HL-60/S4 treated with retinoic acid at 250 ng/mL for 4 days and 3 days (cell line): ENCODE data around the gene KRTAP10-3.
"Not testable (repeated sequence)": the region's sequence is repeated elsewhere in the genome, so short reads cannot be mapped to it uniquely, and the experiment has no call there.

ENCODE experiments used
- in situ Hi-C: fragments of 300-500 bp; cut with MboI; formaldehyde crosslinking; loops from 2 replicates; pipeline ENCODE4 v1.7.0; 2022; ENCODE audit warnings: low sequenced_read_pairs

Gene KRTAP10-3, protein sequence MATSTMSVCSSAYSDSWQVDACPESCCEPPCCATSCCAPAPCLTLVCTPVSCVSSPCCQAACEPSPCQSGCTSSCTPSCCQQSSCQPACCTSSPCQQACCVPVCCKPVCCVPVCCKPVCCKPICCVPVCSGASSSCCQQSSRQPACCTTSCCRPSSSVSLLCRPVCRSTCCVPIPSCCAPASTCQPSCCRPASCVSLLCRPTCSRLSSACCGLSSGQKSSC

DNA sequence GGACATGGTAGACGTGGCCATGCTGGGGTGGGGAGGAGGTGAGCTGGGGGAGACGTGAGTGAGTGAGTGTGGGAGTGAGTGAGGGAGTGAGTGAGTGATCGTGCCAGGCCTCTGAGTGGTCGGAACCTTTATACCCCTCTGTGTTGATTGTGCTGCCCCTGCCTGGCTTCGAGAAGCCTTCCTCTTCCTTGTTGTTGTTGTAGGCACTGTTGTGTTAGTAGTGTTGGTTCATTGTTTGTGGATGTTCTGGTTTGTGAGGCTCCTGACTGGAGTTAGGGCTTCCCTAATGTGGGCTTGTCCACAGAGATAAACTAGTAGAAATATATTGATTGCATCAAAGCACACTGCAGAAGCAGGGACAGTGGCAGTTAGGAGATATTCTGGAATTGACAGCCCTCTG is at the start of gene KRTAP10-3:
TSS of gene KRTAP10-3 (minus strand) at position 101 of the 400 bp plus-strand sequence. CDS start at position 21, 80 bp downstream.
- in situ Hi-C loops: no loop called here

DNA sequence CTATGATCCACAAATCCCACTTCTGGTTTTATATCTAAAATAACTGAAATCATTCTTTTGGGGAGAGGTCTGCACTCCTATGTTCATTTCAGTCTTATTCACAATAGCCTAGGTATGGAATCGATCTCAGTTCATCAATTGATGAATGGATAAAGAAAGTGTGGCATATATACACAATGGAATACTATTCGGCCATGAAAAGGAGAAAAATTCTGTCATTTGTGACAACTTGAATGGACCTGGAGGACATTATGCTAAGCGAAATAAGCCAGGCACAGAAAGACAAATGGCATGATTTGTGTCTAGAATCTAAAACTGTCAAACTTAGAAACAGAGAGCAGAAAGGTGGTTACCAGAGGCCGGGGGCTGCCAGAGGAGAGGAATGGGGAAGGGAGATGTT is 47.9 kb upstream of the KRTAP10-3 start:
- in situ Hi-C loops: no loop called here

GRCh38 chr21:44603911-44604310 is 45.3 kb upstream of the KRTAP10-3 start:
- in situ Hi-C loops: no loop called here

DNA sequence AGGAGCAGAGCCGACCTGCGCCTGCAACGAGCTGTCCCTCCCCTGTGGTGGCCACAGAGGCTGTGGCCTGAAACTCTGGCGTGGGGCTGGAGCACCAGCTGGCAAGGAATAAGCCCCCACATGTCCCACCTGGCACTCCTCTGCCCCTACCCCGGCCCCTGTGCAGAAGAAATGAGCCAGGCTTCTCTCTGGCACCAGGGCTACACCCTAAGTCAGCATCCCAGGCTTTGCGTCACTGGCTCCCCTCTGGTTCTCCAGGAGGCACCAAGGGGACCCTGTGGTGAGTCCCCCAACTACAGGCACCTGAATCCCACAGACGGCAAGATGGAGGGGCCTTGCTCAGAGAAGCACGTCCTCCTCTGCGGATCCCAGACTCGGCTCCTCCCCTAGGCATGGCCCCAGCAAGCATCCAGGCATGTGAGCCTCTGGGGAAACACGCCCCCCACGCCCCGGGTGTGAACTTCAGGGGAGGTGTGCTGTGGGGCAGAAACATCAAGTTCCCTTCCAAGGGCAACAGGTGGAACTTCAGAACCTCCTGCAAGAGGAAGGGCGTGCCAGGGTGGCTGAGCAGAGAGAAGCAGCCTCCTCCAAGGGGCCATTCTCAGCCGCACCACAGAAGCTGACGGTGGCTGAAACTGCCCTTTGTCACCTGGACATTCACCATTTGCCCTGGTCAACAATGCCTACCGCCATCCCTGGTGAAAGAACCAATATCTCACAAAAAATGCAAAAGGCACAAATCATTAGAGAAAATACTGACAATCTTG is 44.7 kb upstream of the KRTAP10-3 start:
- in situ Hi-C loops: no loop called here

DNA sequence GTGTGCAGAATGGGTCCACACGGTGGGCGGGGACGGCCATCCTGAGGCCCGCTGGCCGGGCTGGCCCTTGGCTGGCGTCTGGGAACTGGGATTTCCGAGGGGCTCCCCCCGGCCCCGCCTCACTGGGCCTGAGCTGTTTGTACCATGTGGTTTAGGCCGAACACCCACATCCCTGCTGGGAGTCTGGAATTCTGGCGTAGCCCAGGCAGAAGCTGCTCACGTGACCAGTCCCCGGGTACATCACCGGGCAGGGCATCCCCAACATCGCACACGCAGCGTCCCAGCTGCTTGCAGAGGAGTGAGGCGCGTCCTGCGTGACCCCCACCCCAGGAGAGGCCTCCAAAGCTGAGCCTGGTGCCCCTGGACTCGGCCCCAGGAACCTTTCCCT is 43.9 kb upstream of the KRTAP10-3 start:
- in situ Hi-C loops: no loop called here

DNA sequence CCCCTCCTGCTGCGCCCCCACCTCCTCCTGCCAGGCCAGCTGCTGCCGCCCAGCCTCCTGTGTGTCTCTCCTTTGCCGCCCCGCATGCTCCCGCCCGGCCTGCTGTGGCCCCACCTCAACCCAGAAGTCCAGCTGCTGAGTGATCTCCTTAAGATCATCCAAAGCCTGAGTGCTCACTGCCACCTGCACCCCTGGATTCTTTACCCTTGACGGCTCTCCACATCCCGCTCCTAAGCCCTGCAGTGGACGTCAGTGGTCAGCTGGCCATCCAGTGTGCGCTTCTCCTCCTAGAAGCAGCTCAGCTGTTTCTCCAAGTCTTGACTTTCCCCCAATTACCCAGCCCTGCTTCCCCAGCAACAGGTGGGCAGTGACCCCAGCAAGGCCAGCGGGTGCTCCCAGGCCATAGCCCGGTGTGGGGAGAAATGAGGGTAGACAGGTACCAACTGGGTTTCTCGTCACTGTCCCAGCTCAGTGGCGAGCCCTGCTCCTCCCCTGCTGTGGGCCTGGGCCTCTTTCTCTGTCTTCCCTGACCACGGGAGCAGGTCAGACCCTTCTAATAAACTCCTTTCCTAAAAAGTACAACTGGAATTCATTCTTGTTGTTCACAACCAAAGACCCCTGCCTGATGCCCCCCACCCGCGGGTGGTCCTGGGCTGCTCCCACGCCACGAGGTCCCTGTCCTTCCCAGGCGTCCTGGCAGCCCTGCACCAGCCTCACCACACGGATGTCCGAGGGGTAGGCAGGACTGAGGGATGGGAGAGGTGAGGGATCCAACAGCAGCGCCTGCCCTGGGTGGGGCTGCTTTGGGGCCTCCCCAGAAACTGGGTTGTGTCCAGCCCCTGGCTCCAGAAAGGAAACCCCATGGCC is 43.2 kb upstream of the KRTAP10-3 start:
- in situ Hi-C loops: no loop called here

- in situ Hi-C loops: not testable (repeated sequence)
These were observed 42.5 kb upstream of the KRTAP10-3 start for GRCh38 chr21:44601091-44601490.

DNA sequence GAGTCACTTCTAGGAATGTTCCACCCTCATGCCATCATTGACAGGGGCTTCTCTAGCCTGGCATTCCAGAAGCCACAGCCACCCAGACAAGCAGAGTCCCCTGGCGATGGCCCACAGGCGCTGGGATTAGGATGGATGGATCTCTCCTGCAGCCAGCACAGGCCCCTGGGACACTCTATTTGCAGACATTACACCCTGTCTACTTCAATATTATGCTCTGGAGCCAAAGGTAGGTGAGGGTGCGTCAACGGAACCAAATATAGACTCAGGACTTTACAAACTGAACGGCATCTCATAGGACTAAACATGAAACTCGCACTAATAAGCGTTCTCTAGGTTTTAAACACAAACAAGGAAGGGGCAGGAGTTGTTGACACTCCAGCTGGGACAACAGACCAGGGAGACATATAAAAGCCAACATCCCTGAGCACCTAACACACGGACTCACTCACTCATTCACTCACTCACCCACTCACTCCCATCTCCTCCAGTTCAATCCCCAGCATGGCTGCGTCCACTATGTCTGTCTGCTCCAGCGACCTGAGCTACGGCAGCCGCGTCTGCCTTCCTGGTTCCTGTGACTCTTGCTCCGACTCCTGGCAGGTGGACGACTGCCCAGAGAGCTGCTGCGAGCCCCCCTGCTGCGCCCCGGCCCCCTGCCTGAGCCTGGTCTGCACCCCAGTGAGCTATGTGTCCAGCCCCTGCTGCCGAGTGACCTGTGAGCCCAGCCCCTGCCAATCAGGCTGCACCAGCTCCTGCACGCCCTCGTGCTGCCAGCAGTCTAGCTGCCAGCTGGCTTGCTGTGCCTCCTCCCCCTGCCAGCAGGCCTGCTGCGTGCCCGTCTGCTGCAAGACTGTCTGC is 41.8 kb upstream of the KRTAP10-3 start, which contains the start of gene KRTAP10-7:
TSS of gene KRTAP10-7 (plus strand) at position 480 of the 861 bp plus-strand sequence. CDS start at position 505, 25 bp downstream.
- in situ Hi-C loops: not testable (repeated sequence)

- in situ Hi-C loops: no loop called here
These were observed 40.9 kb upstream of the KRTAP10-3 start for GRCh38 chr21:44599264-44600029.

DNA sequence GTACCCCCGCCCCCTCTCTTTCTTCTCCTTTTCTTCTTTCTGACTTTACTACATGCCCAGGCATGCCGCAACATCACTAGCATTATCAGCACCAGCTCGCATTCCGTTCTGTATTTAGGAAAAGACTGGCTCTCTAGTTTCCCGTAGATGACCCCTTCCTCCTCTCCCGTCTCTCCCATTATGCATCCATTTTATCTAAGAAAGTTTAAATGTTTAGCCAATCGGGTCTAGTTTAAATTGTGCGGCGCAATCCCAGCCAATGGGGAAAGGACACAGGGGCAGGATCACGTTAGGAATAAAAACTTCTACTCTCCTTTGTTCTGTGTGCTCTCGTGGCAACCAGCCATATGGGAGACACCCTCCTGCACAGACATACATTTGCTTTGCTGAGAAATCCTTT is 39.5 kb upstream of the KRTAP10-3 start:
- in situ Hi-C loops: no loop called here

GRCh38 chr21:44596068-44596725 is 37.6 kb upstream of the KRTAP10-3 start:
- in situ Hi-C loops: no loop called here

DNA sequence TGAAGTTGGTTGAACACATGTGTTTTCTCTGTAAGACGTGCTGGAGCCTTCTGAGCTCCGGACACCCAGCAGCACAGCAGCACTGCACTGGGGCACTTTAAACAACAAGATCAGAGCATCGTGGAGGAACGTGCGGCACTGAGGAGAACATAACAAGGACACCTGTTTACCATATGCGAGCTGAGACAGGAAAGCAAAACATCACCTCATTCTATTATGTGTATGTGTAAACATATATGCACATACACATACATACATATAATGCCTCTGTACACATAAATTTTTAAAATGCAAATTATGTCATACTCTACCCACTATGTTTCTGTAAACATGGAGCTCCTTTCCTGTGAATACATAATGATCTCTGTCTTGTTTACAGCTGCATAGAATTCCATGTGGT is 36.9 kb upstream of the KRTAP10-3 start:
- in situ Hi-C loops: no loop called here

- in situ Hi-C loops: no loop called here
These were observed 35.9 kb upstream of the KRTAP10-3 start for GRCh38 chr21:44594406-44594916.

DNA sequence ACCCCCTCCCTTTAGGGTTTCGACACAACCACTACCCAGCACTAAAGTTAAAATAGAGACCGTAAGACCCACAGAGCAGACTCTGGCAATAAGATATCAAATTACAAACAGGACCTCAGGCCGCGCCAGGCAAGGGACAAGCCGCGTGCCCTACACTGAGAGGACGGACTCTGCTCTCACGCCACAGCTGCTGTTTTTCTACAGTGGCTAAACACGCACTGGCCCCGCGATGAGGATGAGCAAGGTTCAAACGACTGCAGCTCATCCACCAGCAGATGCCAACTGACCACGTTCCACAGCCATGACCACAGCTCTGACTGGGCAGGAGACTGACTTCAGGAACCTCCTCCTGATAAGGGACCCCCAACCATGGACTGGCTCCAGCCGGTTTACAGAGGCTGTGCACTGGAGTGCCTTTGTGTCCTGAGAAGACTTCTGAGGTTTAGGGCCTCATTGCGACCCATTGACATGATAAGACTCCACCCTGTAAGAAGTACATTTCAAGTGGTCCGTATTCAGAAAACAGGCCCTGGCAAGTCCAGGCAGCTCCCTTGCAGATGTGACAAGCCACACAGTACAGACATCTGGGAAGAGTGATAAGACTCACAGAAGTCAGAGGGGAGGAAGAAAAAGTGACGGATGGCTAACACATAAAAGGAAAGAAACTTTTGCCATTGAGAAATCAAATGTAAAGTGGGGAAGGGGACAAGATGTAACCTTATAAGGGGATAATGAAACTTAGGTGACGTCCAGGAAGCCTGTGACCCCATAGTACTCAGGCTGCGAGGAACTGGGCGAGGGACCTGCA is 35.2 kb upstream of the KRTAP10-3 start:
- in situ Hi-C loops: no loop called here

DNA sequence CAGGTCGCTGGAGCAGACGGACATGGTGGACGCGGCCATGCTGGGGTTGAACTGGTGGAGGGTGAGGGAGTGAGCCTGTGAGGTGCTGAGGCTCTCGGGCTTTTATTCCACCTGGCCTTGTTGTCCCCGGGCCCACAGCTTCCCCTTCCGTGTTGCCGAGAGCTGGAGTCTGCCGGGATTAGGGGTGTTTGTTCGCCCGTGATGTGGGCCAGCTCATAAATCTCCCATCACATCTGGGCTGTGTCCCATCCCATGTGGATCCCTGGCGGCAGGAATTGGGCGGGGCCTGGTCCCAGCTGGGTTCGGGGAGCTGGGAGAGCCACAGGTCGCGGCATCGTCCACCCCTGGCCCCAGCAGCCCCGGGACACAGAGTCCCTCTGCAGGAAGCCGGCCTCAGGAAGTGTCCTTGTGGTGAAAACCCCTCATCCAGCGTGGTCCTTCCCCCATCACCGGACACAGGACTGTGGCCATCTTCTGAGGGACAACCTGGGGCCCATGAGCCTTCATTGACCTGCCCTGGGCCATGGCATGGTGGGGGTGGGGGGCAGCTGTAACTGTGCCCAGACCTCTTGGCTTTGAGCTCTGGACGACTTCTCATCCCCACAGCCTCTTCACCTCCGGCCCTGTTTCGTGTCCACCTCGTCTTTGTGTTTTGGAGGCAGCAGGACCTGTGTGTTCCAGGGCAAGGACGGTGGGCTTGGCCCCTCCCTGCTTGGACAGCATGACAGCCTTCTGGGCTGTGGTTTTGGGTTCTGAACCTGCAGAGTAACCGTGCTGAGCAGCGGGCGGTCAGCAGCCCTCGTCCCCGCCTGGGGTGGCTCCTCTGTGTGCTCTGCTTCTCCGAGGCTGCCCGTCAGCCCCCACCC is 34.1 kb upstream of the KRTAP10-3 start, which contains the start of gene KRTAP10-6:
TSS of gene KRTAP10-6 (minus strand) at position 60 of the 866 bp plus-strand sequence. CDS start at position 39, 21 bp downstream.
- in situ Hi-C loops: no loop called here

DNA sequence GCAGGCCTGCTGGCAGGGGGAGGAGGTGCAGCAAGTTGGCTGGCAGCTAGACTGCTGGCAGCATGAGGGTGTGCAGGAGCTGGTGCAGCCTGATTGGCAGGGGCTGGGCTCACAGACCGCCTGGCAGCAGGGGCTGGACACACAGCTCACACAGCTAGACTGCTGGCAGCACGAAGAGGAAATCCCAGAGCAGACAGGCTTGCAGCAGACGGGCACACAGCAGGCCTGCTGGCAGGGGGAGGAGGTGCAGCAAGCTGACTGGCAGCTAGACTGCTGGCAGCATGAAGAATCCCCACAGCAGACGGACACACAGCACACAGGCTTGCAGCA is 33.2 kb upstream of the KRTAP10-3 start:
- in situ Hi-C loops: not testable (repeated sequence)
